Liver (tissue), 9 donors: ENCODE data around the gene EGFR. TPM values are rescaled to one million over a fixed set of nuclear protein-coding genes. Genes with fewer than 3 reads are reported as not detected.

Experiments used
- DNase-seq: peaks from one replicate; pipeline ENCODE4 v3.0.0-alpha.2; 2017; ENCODE audit warnings: low spot score
- H3K27ac ChIP-seq, 2 donors: one replicate each; pipeline ENCODE4 v1.7.0; 2013; ENCODE audit warnings: inconsistent platforms in 2 of 2, low read length in 2 of 2, control low read depth in 1 of 2, low read depth in 1 of 2, mild to moderate bottlenecking in 1 of 2
- H3K27me3 ChIP-seq, 4 donors: one replicate each; pipeline versions ENCODE4 v1.6.1 to v1.7.0; 2013; ENCODE audit warnings: low read length in 3 of 4, inconsistent platforms in 1 of 4, mild to moderate bottlenecking in 1 of 4, moderate library complexity in 1 of 4; ENCODE audit not compliant: control insufficient read depth in 4 of 4, insufficient read depth in 4 of 4
- H3K36me3 ChIP-seq, 4 donors: one replicate each; pipeline versions ENCODE4 v1.6.1 to v1.7.0; 2013; ENCODE audit warnings: low read length in 3 of 4, mild to moderate bottlenecking in 3 of 4, low read depth in 1 of 4, moderate library complexity in 1 of 4; ENCODE audit not compliant: control insufficient read depth in 4 of 4, insufficient read depth in 3 of 4
- H3K4me1 ChIP-seq, 4 donors: one replicate each; pipeline versions ENCODE4 v1.6.1 to v1.7.0; 2013; ENCODE audit warnings: low read length in 3 of 4, mild to moderate bottlenecking in 3 of 4, moderate library complexity in 1 of 4; ENCODE audit not compliant: control insufficient read depth in 4 of 4, insufficient read depth in 4 of 4
- H3K4me3 ChIP-seq, 3 donors: one replicate each; pipeline versions ENCODE4 v1.6.1 to v1.7.0; 2013; ENCODE audit warnings: low read length in 3 of 3, control low read depth in 1 of 3, low read depth in 1 of 3, mild to moderate bottlenecking in 1 of 3
- H3K9ac ChIP-seq, 2 donors: one replicate each; pipeline ENCODE4 v1.7.0; 2013; ENCODE audit warnings: low read length in 2 of 2, mild to moderate bottlenecking in 2 of 2, moderate library complexity in 2 of 2, control low read depth in 1 of 2, low read depth in 1 of 2
- H3K9me3 ChIP-seq, 4 donors: one replicate each; pipeline versions ENCODE4 v1.6.1 to v1.7.0; 2013; ENCODE audit warnings: low read length in 3 of 4; ENCODE audit not compliant: control insufficient read depth in 4 of 4
- EGR1 ChIP-seq, 2 donors: IDR thresholded peaks; 2 replicates each; pipeline ENCODE4 v1.6.1; 2016 to 2018; ENCODE audit warnings: antibody characterized with exemption in 2 of 2, low read depth in 2 of 2
- FOXA1 ChIP-seq: IDR thresholded peaks from 2 replicates; pipeline ENCODE4 v1.6.1; 2016; ENCODE audit warnings: antibody characterized with exemption
- FOXA2 ChIP-seq: IDR thresholded peaks from 2 replicates; pipeline ENCODE4 v1.6.1; 2016; ENCODE audit warnings: antibody characterized with exemption
- GABPA ChIP-seq, 2 donors: IDR thresholded peaks in 1 of 2; conservative IDR thresholded peaks in 1 of 2; 2 replicates each; pipeline ENCODE4 v1.6.1; 2016; ENCODE audit warnings: antibody characterized with exemption in 2 of 2, mild to moderate bottlenecking in 1 of 2, moderate library complexity in 1 of 2
- HNF4A ChIP-seq, 2 donors: conservative IDR thresholded peaks; 2 replicates each; pipeline ENCODE4 v1.6.1; 2016; ENCODE audit warnings: antibody characterized with exemption in 2 of 2, mild to moderate bottlenecking in 2 of 2
- HNF4G ChIP-seq: IDR thresholded peaks from 2 replicates; pipeline ENCODE4 v1.6.1; 2016; ENCODE audit warnings: antibody characterized with exemption
- JUND ChIP-seq, 2 donors: IDR thresholded peaks; 2 replicates each; pipeline ENCODE4 v1.6.1; 2016; ENCODE audit warnings: antibody characterized with exemption in 2 of 2
- NR2F2 ChIP-seq: IDR thresholded peaks from 2 replicates; pipeline ENCODE4 v1.6.1; 2016; ENCODE audit warnings: antibody characterized with exemption
- REST ChIP-seq: IDR thresholded peaks from 2 replicates; pipeline ENCODE4 v1.6.1; 2016; ENCODE audit warnings: antibody characterized with exemption, mild to moderate bottlenecking
- SP1 ChIP-seq: IDR thresholded peaks from 2 replicates; pipeline ENCODE4 v1.6.1; 2018; ENCODE audit warnings: antibody characterized with exemption, mild to moderate bottlenecking
- TAF1 ChIP-seq: conservative IDR thresholded peaks from 2 replicates; pipeline ENCODE4 v1.6.1; 2016; ENCODE audit warnings: antibody characterized with exemption, mild to moderate bottlenecking
- YY1 ChIP-seq: IDR thresholded peaks from 2 replicates; pipeline ENCODE4 v1.6.1; 2016; ENCODE audit warnings: antibody characterized with exemption, mild to moderate bottlenecking
- ZBTB33 ChIP-seq: IDR thresholded peaks from 2 replicates; pipeline ENCODE4 v1.6.1; 2016; ENCODE audit warnings: antibody characterized with exemption
- WGBS: extraction: QIAGEN DNeasy Blood & Tissue Kit; methylation state at CpG from one replicate; pipeline ENCODE4 v1.1.7; 2013; 5-methylcytosine and 5-hydroxymethylcytosine counted together
- polyA plus RNA-seq, 2 donors: library from polyadenylated mRNA; stranded (reverse) in 1 of 2; unstranded in 1 of 2; fragments of 200-250 nt in 1 of 2; fragments of >200 nt in 1 of 2; fragmentation: Nextera tagmentation in 1 of 2; extraction: Ambion mirVana in 1 of 2; gene quantifications; one replicate each; pipeline versions ENCODE4 v1.2.1 to v1.2.3, GENCODE V29; 2013 to 2015
- total RNA-seq, 2 donors: library from RNA; depleted of rRNA; stranded (reverse); fragments of >200 nt; gene quantifications; one replicate each; pipeline ENCODE4 v1.2.3, GENCODE V29; 2014
- TF ChIP-seq, protein P1 (sequence below): IDR thresholded peaks from 2 replicates; pipeline ENCODE4 v1.6.1; 2016; ENCODE audit warnings: antibody characterized with exemption
- donor health status: healthy.
- donor health status: healthy.
- donor health status: healthy.
- donor health status: healthy.
- donor health status: healthy.

The EGFR gene
- total and polyA plus RNA-seq, 4 donors: 22.6 to 37.0 (median 27.7) TPM

- TF ChIP-seq TAF1: no peak
- no peak for TF ChIP-seq GABPA (IDR thresholded peaks at IDR 0.05 in 1 of 2, conservative IDR thresholded peaks at IDR 0.05 in 1 of 2)
Observed at GRCh38 chr7:55172161-55172560, 153.3 kb downstream of the EGFR start (continued).

DNA sequence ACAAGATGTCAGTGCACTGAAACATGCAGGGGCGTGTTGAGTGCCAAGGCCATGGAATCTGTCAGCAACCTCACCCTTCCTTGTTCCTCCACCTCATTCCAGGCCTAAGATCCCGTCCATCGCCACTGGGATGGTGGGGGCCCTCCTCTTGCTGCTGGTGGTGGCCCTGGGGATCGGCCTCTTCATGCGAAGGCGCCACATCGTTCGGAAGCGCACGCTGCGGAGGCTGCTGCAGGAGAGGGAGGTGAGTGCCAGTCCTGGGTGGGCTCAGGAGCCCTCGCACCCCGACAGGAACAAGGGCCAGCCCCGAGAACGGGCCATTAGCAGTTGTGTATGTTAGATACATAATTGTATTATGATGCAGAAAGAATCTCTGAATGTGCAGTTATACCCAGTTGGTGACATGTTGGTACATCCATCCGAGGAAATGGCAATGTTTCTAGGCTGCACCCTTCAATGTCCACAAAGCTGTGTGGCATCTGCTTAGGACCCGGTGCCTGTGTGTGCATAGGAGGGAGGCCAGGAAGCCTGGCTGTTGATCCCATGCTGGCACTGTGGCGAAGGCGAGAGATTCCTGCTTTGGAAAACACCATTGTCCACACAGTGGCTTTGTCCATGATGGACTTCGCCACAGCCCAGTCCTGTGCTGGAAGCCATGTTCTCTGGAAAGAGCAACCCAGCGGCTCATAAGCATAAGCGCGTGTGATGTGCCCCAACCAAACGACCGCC, 154.2 kb downstream of the EGFR start:
- 97% methylated on average over 25 of the region's 25 CpGs for WGBS
- no peak for DNase-seq

More for the DNA sequence above, 154.2 kb downstream of the EGFR start:
- Histone ChIP-seq H3K27ac (no peak overlapping the region), H3K36me3 (peaks cover 13 to 62% (median 49%) of the 10 kb centered on the region in 4 donors), H3K9ac (no peak overlapping the region), H3K4me3 (no peak overlapping the region), H3K9me3 (no peaks in the 10 kb centered on the region), H3K27me3 (no peaks in the 10 kb centered on the region), H3K4me1 (peaks cover 4 to 12% (median 11%) of the 10 kb centered on the region in 4 donors)
- no peak for TF ChIP-seq SP1
- TF ChIP-seq FOXA1: no peak
- TF ChIP-seq FOXA2: no peak
- no peak for TF ChIP-seq ZBTB33
- TF ChIP-seq HNF4G: no peak
- TF ChIP-seq NR2F2: no peak
- TF ChIP-seq, protein P1, sequence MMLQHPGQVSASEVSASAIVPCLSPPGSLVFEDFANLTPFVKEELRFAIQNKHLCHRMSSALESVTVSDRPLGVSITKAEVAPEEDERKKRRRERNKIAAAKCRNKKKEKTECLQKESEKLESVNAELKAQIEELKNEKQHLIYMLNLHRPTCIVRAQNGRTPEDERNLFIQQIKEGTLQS: no peak
- no peak for TF ChIP-seq JUND (IDR thresholded peaks at IDR 0.05)
- no peak for TF ChIP-seq GABPA (IDR thresholded peaks at IDR 0.05 in 1 of 2, conservative IDR thresholded peaks at IDR 0.05 in 1 of 2)
- no peak for TF ChIP-seq REST
- no peak for TF ChIP-seq EGR1 (IDR thresholded peaks at IDR 0.05; ENCODE audit: low read depth in 2 of 2)
- TF ChIP-seq HNF4A (conservative IDR thresholded peaks at IDR 0.05): no peak
- TF ChIP-seq YY1: no peak
- no peak for TF ChIP-seq TAF1
